ENCODE measurements around the gene PPM1M.

PPM1M gene

DNA sequence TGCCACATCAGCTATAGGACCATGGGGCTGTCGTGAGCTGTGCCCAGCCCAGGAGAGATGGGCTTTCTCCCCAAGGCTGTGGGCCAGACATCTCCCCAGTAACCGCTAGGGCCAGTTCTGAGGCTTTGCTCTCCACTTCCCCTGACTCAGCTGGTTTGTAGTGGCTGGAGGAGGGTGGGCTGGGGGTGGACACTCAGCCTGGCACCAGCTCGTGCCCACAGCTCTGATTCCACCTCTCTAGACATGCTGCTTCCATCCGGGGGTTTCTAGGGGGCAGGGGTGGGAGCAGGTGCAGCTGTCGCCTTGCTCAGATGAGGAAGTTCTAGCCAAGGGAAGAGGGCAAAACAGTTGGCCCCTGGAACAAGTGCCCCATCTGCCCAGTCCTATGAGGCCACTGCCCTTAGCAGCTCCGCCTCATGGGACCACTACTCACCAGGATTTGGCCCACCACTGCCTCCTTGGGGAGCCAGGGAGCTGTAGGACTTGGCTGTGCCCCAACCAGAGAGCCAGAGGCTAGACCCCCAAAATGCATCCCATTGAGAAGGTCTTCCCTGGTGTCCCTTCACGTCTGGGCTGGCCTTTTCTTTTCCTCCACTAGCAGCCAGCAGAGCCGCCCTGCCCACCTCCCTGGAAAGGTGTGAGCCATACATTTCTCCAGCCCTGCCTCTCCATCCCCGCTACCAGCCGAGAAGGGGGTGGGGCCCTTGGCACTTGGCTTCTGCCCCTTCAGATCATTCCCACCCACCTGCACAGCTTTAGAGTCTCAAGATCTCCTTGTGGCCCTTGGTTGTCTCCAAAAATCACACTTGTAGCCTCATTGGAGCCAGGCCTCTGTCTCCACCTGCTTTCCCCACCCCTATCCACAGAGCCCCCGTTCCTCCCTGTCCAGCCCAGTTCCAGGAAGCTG lies 51.9 kb downstream of the PPM1M start:
- no peak for DNase-seq (ENCODE audit: extremely low read depth, low read depth)
- TF ChIP-seq, protein P1, sequence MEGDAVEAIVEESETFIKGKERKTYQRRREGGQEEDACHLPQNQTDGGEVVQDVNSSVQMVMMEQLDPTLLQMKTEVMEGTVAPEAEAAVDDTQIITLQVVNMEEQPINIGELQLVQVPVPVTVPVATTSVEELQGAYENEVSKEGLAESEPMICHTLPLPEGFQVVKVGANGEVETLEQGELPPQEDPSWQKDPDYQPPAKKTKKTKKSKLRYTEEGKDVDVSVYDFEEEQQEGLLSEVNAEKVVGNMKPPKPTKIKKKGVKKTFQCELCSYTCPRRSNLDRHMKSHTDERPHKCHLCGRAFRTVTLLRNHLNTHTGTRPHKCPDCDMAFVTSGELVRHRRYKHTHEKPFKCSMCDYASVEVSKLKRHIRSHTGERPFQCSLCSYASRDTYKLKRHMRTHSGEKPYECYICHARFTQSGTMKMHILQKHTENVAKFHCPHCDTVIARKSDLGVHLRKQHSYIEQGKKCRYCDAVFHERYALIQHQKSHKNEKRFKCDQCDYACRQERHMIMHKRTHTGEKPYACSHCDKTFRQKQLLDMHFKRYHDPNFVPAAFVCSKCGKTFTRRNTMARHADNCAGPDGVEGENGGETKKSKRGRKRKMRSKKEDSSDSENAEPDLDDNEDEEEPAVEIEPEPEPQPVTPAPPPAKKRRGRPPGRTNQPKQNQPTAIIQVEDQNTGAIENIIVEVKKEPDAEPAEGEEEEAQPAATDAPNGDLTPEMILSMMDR (IDR thresholded peaks at IDR 0.05; ENCODE audit: low read depth, low read length): no peak

DNA sequence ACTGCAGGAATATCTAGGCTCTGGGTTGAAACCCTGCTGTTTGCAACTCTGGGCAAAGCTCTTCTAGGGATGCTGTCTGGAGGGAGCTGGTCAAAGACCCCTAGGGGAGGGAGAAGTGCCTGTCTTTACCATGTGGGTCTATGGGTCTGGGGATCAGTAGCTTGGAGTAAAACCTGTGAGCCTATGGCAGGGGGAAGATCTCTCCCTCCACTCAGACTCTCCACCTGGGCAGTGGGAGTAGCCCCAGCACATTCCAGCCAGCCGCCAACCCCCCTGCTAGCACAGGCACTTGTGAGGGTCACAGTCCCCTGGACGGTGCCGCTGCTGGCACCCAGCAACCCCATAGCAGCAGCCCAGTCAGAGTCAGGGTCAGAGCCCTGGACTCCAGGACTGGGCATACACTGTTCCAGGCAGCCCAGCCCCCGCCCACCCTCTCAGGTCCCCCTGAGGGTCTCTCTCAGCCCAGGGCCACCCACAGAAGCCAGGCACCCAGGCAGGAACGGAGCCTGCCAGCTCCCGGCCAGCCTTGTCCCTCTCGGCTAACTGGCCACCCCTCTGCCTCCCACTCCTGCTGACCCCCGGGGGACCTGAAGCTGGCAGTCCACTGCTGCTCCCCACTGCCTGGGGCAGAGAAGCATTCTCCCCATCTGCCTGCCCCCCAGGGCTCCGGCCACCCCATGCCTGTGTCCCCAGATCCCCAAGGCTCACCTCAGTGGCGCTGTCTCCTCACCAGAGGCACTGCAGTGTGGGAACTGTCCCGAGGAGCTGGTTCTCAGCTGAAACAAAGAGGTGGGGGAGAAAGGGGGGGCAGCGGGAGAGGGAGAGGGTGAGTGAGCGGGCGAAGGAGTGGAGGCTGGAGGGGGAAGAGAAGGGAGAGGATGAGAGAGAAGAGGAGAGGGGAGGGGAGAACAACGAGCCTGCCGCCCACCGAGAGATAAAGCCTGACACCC lies 52.9 kb downstream of the PPM1M start:
- no peak for DNase-seq (ENCODE audit: extremely low read depth, low read depth)
- TF ChIP-seq, protein P1 (IDR thresholded peaks at IDR 0.05; ENCODE audit: low read depth, low read length): no peak

DNA sequence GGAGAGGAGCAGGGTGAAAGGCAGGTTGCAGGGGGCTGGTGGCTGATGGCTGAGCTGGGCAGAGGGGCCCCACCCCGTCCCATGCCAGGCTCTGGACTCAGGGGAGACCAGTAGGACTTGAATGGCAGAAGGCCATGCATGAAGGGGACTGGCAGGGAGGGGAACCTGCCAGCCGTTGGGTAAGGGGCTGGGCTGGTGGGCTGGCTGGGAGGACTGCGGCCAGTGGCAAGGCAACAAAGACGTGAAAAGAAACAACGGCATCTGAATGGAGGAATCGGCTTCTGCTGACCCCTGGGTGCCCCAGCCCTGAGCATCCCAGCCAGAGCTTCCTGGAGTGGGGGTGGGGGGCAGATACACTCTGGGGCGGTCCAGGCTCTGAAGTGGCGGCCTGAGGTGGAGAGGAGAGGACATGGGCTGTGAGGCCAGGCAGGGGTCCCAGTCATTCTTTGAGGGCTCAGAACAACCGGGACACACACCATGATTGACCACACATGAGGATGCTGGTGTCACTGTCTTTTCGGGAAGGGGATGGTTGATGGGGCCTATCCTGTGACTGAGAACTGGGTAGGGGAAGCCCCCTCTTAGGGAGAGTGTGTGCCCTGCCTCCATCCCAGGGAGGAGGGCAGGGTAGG lies 53.8 kb downstream of the PPM1M start:
- TF ChIP-seq, protein P1 (IDR thresholded peaks at IDR 0.05; ENCODE audit: low read depth, low read length): no peak
- no peak for DNase-seq (ENCODE audit: extremely low read depth, low read depth)

Data from AG09319 (cell line).